Mammary epithelial cell (primary cell): ENCODE results near the gene CDK11A.

Experiments used
- EZH2 ChIP-seq: IDR thresholded peaks from 2 replicates; pipeline ENCODE4 v1.6.1; 2012; ENCODE audit warnings: low read length, inconsistent platforms, borderline replicate concordance
- TF ChIP-seq, protein P1 (sequence below), 2 donors: IDR thresholded peaks in 1 of 2; conservative IDR thresholded peaks in 1 of 2; 2 replicates each; pipeline ENCODE4 v1.5.1; 2011 to 2012; ENCODE audit warnings: inconsistent platforms in 2 of 2, low read length in 2 of 2, mild to moderate bottlenecking in 2 of 2, control low read depth in 1 of 2, low read depth in 1 of 2; ENCODE audit not compliant: insufficient read depth in 1 of 2; ENCODE audit errors: extremely low read depth in 1 of 2

GRCh38 chr1:1754051-1754815 is 30.1 kb upstream of the CDK11A start:
- TF ChIP-seq, protein P1, sequence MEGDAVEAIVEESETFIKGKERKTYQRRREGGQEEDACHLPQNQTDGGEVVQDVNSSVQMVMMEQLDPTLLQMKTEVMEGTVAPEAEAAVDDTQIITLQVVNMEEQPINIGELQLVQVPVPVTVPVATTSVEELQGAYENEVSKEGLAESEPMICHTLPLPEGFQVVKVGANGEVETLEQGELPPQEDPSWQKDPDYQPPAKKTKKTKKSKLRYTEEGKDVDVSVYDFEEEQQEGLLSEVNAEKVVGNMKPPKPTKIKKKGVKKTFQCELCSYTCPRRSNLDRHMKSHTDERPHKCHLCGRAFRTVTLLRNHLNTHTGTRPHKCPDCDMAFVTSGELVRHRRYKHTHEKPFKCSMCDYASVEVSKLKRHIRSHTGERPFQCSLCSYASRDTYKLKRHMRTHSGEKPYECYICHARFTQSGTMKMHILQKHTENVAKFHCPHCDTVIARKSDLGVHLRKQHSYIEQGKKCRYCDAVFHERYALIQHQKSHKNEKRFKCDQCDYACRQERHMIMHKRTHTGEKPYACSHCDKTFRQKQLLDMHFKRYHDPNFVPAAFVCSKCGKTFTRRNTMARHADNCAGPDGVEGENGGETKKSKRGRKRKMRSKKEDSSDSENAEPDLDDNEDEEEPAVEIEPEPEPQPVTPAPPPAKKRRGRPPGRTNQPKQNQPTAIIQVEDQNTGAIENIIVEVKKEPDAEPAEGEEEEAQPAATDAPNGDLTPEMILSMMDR (conservative IDR thresholded peaks at IDR 0.05 in 1 of 2, IDR thresholded peaks at IDR 0.05 in 1 of 2; ENCODE audit: extremely low read depth in 1 of 2, insufficient read depth in 1 of 2, low read depth in 1 of 2, low read length in 2 of 2): no peak
- no peak for TF ChIP-seq EZH2
